ENCODE measurements around the gene PRDM10.
"Not testable (repeated sequence)": the region's sequence is repeated elsewhere in the genome, so short reads cannot be mapped to it uniquely, and the experiment has no call there.

PRDM10 gene

GRCh38 chr11:130002352-130002845 lies at the start of gene PRDM10:
Gene PRDM10 (minus strand): TSS chr11:130002835. CDS start chr11:129960964, 41,871 bp downstream.
- DNase-seq = peak; percentile 75

DNA sequence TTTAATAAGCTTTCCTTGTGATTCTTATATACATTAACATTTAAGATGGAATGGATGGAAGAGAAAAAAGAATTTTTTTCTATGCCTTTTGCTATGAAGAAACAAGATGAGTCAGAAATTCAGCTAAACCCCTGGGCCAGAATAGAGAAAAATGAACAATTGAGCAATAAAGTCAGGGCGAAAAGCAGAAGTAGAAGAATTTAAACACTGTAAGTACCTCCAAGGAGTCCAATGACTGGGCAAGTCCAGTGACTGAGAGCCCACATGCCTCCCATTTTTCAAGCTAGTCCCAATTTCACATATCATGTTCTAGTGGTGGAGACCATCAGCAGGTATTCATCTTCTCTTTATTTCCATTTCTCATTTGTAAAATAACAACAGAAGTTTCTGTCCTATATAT lies 48.4 kb upstream of the PRDM10 start:
- DNase-seq = no peak

- DNase-seq = no peak
These were observed 47.6 kb upstream of the PRDM10 start for GRCh38 chr11:130050257-130050656.

DNA sequence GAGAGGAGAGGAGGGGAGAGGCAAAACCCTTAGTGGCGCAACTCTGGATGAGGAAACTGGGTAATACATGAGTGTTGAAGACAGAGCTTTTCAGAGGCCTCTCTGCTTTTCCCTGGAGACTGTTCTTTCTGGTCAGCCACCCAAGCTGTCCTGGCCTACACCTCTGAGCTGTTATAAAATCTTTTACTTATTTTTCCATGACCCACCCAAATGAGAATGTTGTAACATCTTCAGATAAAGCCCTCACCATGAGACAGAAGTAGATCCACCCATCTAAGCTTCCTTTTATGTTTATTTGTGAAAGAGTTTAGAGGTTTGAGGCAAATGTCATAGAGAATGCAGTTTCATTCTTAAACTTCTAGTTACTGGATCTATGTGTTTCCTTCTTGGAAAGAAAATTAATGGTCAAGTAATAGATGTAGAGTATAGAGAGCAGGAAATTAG lies 46.7 kb upstream of the PRDM10 start:
- no peak for DNase-seq

DNA sequence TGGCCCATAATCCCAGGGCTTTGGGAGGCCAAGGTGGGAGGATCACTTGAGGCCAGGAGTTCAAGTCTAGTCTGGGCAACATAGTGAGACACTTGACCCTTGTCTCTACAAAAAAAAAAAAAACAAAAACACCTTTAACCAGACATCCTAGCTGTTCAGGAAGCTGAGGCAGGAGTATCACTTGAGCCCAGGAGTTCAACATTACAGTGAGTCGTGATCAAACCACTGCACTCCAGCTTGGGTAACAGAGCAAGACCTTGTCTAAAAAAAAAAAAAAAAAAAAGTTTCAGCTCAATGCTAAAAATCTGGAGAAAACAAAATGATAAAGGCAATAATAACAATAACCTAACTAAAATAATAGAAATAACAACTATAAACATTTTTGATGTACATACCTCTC lies 44.5 kb upstream of the PRDM10 start:
- no peak for DNase-seq

DNA sequence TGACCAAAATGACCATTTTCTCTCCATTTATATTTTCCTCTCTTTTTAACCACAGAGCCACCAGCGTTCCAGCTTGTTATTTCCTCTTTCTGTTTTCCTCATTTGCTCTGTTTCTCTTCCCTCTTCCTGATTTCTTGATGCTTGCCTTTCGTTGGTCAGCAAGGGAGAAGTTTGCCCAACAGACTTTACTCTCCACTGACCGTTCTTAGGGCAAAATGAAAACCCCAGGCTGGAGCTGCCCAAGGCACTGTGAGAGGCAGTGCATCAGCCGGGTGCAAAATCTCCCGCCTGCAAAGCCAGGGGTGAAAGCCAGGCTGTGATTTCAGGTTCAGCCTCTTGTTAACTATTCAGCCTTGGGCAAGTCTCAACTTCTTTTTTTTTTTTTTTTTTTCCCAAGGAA lies 40.9 kb upstream of the PRDM10 start:
- no peak for DNase-seq

GRCh38 chr11:130042093-130042591 lies 39.5 kb upstream of the PRDM10 start:
- no peak for DNase-seq

- no peak for DNase-seq
These were observed 37.8 kb upstream of the PRDM10 start for GRCh38 chr11:130040281-130040940.

- no peak for DNase-seq
These were observed 35.4 kb upstream of the PRDM10 start for GRCh38 chr11:130037881-130038585.

- DNase-seq = no peak
These were observed 34.4 kb upstream of the PRDM10 start for GRCh38 chr11:130037058-130037457.

DNA sequence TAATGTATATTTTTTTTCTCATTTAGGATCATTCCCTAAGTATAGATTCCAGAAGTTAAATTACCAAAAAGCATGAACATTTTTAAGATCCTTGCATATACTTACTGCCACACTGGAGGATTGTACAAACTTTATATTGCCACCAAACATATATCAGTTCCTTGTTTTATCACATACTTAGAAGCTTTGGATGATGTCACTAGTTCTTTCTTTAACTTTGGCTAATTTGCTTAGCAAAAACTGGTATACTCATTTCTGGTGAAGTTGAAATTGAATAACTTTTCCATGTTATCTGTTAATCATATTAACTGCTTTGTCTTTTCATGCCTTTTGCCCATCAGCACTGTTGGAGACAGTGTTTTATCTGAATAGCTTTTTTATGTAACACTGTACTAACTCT lies 31.6 kb upstream of the PRDM10 start:
- DNase-seq = no peak

GRCh38 chr11:130032931-130033330 lies 30.3 kb upstream of the PRDM10 start:
- no peak for DNase-seq

DNA sequence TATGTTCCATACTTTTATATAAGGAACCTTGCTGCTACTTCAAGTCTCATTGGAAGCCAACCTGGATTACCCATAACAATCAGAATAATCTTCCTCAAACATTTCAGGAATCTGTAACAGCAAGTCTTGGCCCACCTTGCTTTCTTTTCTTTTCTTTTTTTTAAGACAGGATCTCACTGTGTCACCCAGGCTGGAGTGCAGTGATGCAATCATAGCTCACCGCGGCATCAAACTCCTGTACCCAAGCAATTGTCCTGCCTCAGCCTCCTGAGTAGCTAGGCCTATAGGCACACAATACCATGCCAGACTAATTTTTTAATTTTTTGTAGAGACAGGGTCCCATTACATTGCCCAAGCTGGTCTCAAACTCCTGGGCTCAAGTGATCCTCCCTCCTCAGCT lies 29.3 kb upstream of the PRDM10 start:
- DNase-seq = no peak

DNA sequence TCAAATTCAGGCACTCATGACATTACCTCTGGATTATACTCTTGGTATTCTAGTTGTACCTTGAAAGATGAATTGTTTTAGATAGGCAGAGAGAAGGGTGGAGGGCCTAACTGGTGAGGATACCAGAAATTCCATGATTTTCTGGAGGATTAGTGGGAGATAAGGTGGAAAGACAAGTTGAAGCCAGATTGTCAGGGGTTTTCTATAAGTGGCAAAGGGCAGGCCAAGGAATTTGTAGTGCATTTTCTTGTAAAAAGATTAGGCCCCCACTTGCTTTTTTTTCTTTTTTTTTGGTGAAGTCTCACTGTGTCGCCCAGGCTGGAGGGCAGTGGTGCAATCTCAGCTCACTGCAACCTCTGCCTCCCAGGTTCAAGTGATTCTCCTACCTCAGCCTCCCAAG lies 28.4 kb upstream of the PRDM10 start:
- no peak for DNase-seq

DNA sequence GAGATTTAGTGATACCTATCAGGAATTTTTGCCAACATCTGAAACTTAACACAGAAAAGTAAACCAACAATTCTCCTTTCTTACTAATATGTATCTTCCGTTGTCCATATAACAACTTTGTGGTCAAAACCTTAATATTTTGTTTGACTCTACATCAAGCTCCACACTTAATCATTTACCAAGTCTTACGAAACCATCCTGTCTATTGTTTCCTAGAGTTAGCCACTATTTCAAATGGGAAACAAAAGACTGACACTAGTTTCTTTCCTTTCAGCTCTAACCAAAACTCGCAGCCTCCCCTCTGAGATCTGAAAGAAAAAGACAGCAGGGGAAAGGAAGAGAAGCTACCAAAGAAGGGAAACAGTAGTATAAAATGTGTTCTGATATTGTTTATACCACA lies 26.5 kb upstream of the PRDM10 start:
- DNase-seq = no peak

- DNase-seq = no peak
These were observed 22.7 kb upstream of the PRDM10 start for GRCh38 chr11:130025371-130025770.

DNA sequence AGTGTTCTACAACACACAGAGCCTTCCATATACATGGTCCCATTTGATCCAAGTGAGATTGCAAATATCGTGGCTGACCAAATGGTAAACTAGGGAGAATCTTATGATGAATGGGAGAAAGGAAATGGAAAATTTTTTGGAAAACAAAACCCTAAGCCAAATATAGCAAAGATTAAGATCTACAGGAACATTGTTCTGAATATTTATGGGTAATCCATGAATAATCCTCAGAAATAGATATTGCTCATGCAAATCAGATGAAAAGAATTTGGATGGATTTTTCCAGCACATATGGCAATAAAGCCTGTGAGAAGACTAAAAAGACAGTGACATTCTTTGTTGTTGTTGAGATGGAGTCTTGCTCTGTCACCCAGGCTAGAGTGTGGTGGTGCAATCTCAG lies 21.7 kb upstream of the PRDM10 start:
- DNase-seq = no peak

GRCh38 chr11:130023204-130023603 lies 20.6 kb upstream of the PRDM10 start:
- DNase-seq = no peak

GRCh38 chr11:130022799-130023198 lies 20.2 kb upstream of the PRDM10 start:
- no peak for DNase-seq

- not testable (repeated sequence) for DNase-seq
These were observed 19.0 kb upstream of the PRDM10 start for GRCh38 chr11:130021606-130022005.

GRCh38 chr11:130020323-130020722 lies 17.7 kb upstream of the PRDM10 start:
- no peak for DNase-seq

DNA sequence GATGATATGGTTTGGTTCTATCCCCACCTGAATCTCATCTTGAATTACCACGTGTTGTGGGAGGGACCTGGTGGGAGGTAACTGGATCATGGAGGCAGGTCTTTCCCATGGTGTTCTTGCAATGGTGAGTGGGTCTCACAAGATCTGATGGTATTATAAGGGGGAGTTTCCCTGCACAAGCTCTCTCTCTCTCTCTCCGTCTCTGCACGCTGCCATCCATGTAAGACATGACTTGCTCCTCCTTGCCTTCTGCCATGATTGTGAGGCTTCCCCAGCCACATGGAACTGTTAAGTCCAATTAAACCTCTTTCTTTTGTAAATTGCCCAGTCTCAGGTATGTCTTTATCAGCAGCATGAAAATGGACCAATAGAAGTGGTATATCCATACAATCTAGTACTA lies 13.2 kb upstream of the PRDM10 start:
- DNase-seq = not testable (repeated sequence)

DNA sequence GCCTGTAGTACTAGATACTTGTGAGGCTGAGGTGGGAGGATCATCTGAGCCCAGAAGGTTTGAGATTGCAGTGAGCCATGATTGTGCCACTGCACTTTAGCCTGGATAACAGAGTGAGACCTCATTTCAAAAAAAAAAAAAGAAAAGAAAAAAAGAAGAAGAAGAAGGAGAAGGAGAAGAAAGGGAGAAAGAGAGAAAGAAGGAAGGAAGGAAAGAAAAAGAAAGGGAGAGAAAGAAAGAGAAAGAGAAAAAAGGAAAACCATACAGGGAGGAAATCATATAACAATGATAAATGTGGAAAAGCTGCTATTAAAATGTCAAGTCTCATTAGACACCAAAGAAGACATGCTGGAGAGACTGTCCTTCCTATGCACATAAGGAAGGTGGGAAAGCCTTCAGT lies 5.7 kb upstream of the PRDM10 start:
- no peak for DNase-seq

GRCh38 chr11:130006929-130007328 lies 4.3 kb upstream of the PRDM10 start:
- no peak for DNase-seq

DNA sequence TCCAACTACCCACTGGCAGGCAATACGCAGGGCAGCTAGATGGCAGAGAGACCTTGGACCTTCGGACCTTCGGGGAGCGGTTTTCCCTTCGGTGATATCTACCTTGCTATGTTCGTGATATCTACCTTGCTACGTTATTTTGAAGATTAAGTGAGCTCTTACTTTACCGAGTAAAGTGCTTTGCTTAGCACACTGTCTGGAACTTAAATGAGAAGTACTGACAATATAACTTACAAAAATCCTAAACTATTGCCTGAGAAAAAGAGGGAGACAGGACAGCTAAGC lies 1.0 kb upstream of the PRDM10 start:
- DNase-seq = no peak

Measured in GOT3 (cell line).